GM23338 (cell line): ENCODE data around the gene PDE4B. TPM values are rescaled to one million over a fixed set of nuclear protein-coding genes. Genes with fewer than 3 reads are reported as not detected.

ENCODE experiments used
- ATAC-seq: fragments of 200-7000 bp; cut with Tn5 transposase; 3 replicates; pipeline ENCODE4 v1.9.1; 2020
- DNase-seq: peaks from one replicate; pipeline ENCODE4 v3.0.0-alpha.2; 2015; ENCODE audit warnings: low spot score
- H2AFZ ChIP-seq: fragments of 200-600 bp; sonication (generic); 2 replicates; pipeline ENCODE4 v1.8.0; 2016; ENCODE audit warnings: antibody characterized with exemption, mild to moderate bottlenecking, moderate library complexity
- H3F3A ChIP-seq: fragments of 200-600 bp; sonication (generic); replicated peaks from 2 replicates; pipeline ENCODE4 v1.8.0; 2017; ENCODE audit warnings: antibody characterized with exemption, mixed run types, low read depth
- H3K27ac ChIP-seq: fragments of 200-600 bp; sonication (generic); 2 replicates; pipeline ENCODE4 v1.6.1; 2016; ENCODE audit warnings: low read depth
- H3K27me3 ChIP-seq: fragments of 200-600 bp; sonication (generic); 2 replicates; pipeline ENCODE4 v1.8.0; 2016; ENCODE audit warnings: mild to moderate bottlenecking, mixed run types, moderate library complexity; ENCODE audit not compliant: insufficient read depth
- H3K36me3 ChIP-seq: fragments of 200-600 bp; sonication (generic); 2 replicates; pipeline ENCODE4 v1.8.0; 2016; ENCODE audit warnings: mild to moderate bottlenecking; ENCODE audit not compliant: insufficient read depth
- H3K4me1 ChIP-seq: fragments of 200-600 bp; sonication (generic); 2 replicates; pipeline ENCODE4 v1.8.0; 2016; ENCODE audit warnings: mild to moderate bottlenecking, moderate library complexity; ENCODE audit not compliant: insufficient read depth
- H3K4me2 ChIP-seq: fragments of 200-600 bp; sonication (generic); 2 replicates; pipeline ENCODE4 v1.7.1; 2017; ENCODE audit warnings: mixed run types
- H3K4me3 ChIP-seq: fragments of 200-600 bp; sonication (generic); 2 replicates; pipeline ENCODE4 v1.6.1; 2016; ENCODE audit warnings: mixed run types
- H3K79me2 ChIP-seq: fragments of 200-600 bp; sonication (generic); replicated peaks from 2 replicates; pipeline ENCODE4 v1.8.0; 2017; ENCODE audit warnings: mild to moderate bottlenecking; ENCODE audit not compliant: insufficient read depth
- H3K9me2 ChIP-seq: fragments of 200-600 bp; sonication (generic); 2 replicates; pipeline ENCODE4 v1.8.0; 2017; ENCODE audit not compliant: insufficient read depth
- H4K20me1 ChIP-seq: fragments of 200-600 bp; sonication (generic); replicated peaks from 2 replicates; pipeline ENCODE4 v1.8.0; 2017; ENCODE audit warnings: mild to moderate bottlenecking; ENCODE audit not compliant: insufficient read depth
- H3K27ac Mint-ChIP-seq: 2 replicates; pipeline ENCODE4 v1.8.0; 2020; ENCODE audit warnings: inconsistent platforms, mild to moderate bottlenecking, moderate library complexity, mixed read lengths
- H3K27me3 Mint-ChIP-seq: 3 replicates; pipeline ENCODE4 v1.8.0; 2022; ENCODE audit warnings: low read depth, mild to moderate bottlenecking, moderate library complexity, mixed read lengths, inconsistent platforms; ENCODE audit not compliant: insufficient read depth, poor library complexity
- H3K36me3 Mint-ChIP-seq: 3 replicates; pipeline ENCODE4 v1.8.0; 2021; ENCODE audit warnings: low read depth, mild to moderate bottlenecking, inconsistent platforms, moderate library complexity, mixed read lengths
- H3K4me1 Mint-ChIP-seq: 3 replicates; pipeline ENCODE4 v1.8.0; 2020; ENCODE audit warnings: mild to moderate bottlenecking, inconsistent platforms, mixed read lengths
- H3K4me3 Mint-ChIP-seq: 3 replicates; pipeline ENCODE4 v1.8.0; 2021; ENCODE audit warnings: moderate library complexity, mild to moderate bottlenecking, inconsistent platforms, mixed read lengths
- H3K9me3 Mint-ChIP-seq: 3 replicates; pipeline ENCODE4 v1.8.0; 2020; ENCODE audit warnings: moderate library complexity, mild to moderate bottlenecking, inconsistent platforms, mixed read lengths
- CREB1 ChIP-seq: fragments of 250-450 bp; sonication (Bioruptor Pico); IDR thresholded peaks from 2 replicates; pipeline ENCODE4 v1.5.0; 2020; ENCODE audit warnings: low read depth, mild to moderate bottlenecking, moderate library complexity
- STAT1 ChIP-seq: IDR thresholded peaks from one replicate; pipeline ENCODE4 v1.6.1; 2016; ENCODE audit warnings: antibody characterized with exemption; ENCODE audit not compliant: unreplicated experiment
- ZNF114 ChIP-seq: fragments of 250-450 bp; sonication (Bioruptor Pico); IDR thresholded peaks from 2 replicates; pipeline ENCODE4 v1.5.0; 2020; ENCODE audit warnings: mild to moderate bottlenecking, moderate library complexity
- ZNF462 ChIP-seq: fragments of 250-450 bp; sonication (Bioruptor Pico); IDR thresholded peaks from 2 replicates; pipeline ENCODE4 v1.5.0; 2020; ENCODE audit warnings: mild to moderate bottlenecking, moderate library complexity
- polyA plus RNA-seq: library from polyadenylated mRNA; unstranded; fragments of >200 nt; fragmentation: Nextera tagmentation; extraction: Ambion mirVana; gene quantifications from 2 replicates; pipeline ENCODE4 v1.2.1, GENCODE V29; 2016
- total RNA-seq: library from RNA; depleted of rRNA; stranded (reverse); fragments of >200 nt; shearing (Covaris generic); gene quantifications from 2 replicates; pipeline ENCODE4 v1.2.3, GENCODE V29; 2014
- TF ChIP-seq, protein P1 (sequence below): IDR thresholded peaks from one replicate; pipeline ENCODE4 v1.6.1; 2018; ENCODE audit warnings: antibody characterized with exemption; ENCODE audit not compliant: unreplicated experiment
- TF ChIP-seq, protein P2 (sequence below): IDR thresholded peaks from 2 replicates; pipeline ENCODE4 v1.6.1; 2016; ENCODE audit warnings: antibody characterized with exemption

Gene PDE4B
- total and polyA plus RNA-seq, 2 experiments from 2014 or later = 14.0 to 25.6 TPM

GRCh38 chr1:65756616-65757015, 36.1 kb upstream of the PDE4B start (continued):
- TF ChIP-seq ZNF462 (CRISPR knock-in tag) = no peak
- TF ChIP-seq, protein P1, sequence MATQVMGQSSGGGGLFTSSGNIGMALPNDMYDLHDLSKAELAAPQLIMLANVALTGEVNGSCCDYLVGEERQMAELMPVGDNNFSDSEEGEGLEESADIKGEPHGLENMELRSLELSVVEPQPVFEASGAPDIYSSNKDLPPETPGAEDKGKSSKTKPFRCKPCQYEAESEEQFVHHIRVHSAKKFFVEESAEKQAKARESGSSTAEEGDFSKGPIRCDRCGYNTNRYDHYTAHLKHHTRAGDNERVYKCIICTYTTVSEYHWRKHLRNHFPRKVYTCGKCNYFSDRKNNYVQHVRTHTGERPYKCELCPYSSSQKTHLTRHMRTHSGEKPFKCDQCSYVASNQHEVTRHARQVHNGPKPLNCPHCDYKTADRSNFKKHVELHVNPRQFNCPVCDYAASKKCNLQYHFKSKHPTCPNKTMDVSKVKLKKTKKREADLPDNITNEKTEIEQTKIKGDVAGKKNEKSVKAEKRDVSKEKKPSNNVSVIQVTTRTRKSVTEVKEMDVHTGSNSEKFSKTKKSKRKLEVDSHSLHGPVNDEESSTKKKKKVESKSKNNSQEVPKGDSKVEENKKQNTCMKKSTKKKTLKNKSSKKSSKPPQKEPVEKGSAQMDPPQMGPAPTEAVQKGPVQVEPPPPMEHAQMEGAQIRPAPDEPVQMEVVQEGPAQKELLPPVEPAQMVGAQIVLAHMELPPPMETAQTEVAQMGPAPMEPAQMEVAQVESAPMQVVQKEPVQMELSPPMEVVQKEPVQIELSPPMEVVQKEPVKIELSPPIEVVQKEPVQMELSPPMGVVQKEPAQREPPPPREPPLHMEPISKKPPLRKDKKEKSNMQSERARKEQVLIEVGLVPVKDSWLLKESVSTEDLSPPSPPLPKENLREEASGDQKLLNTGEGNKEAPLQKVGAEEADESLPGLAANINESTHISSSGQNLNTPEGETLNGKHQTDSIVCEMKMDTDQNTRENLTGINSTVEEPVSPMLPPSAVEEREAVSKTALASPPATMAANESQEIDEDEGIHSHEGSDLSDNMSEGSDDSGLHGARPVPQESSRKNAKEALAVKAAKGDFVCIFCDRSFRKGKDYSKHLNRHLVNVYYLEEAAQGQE = no peak
- no peak for TF ChIP-seq STAT1
- no peak for TF ChIP-seq CREB1 (CRISPR knock-in tag)
- TF ChIP-seq ZNF114 = no peak

GRCh38 chr1:65757531-65757930, 35.2 kb upstream of the PDE4B start:
- H3K4me3 ChIP-seq = no peak overlapping the region
- no peaks in the 10 kb centered on the region for H4K20me1 ChIP-seq
- Mint-ChIP-seq H3K4me1 (peaks cover 4% of the 10 kb centered on the region; the same call in 2 of the 3 replicates), H3K4me3 (no peak overlapping the region), H3K36me3 (no peaks in the 10 kb centered on the region), H3K27ac (no peak overlapping the region), H3K27me3 (peaks cover 1% of the 10 kb centered on the region), H3K9me3 (no peaks in the 10 kb centered on the region)
- H3K79me2 ChIP-seq = no peaks in the 10 kb centered on the region
- no peak overlapping the region for H2AFZ ChIP-seq
- no peaks in the 10 kb centered on the region for H3K9me2 ChIP-seq
- H3K4me2 ChIP-seq = no peak overlapping the region
- H3K36me3 ChIP-seq = no peaks in the 10 kb centered on the region
- no peak overlapping the region for H3K27ac ChIP-seq
- no peaks in the 10 kb centered on the region for H3F3A ChIP-seq
- no peak for DNase-seq
- H3K4me1 ChIP-seq = no peaks in the 10 kb centered on the region
- ATAC-seq = no peak
- H3K27me3 ChIP-seq = no peaks in the 10 kb centered on the region
- no peak for TF ChIP-seq STAT1
- TF ChIP-seq, protein P2, sequence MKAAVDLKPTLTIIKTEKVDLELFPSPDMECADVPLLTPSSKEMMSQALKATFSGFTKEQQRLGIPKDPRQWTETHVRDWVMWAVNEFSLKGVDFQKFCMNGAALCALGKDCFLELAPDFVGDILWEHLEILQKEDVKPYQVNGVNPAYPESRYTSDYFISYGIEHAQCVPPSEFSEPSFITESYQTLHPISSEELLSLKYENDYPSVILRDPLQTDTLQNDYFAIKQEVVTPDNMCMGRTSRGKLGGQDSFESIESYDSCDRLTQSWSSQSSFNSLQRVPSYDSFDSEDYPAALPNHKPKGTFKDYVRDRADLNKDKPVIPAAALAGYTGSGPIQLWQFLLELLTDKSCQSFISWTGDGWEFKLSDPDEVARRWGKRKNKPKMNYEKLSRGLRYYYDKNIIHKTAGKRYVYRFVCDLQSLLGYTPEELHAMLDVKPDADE = no peak
